CD4-positive, alpha-beta T cell treated with Interleukin-4 for 4 hours (primary cell): ENCODE data around the gene WDR76.
"Not testable (repeated sequence)": the region's sequence is repeated elsewhere in the genome, so short reads cannot be mapped to it uniquely, and the experiment has no call there.

ENCODE experiments used
- DNase-seq: peaks from one replicate; pipeline ENCODE4 v3.0.0-alpha.2; 2020

Gene WDR76

GRCh38 chr15:43826508-43827341, at the start of gene WDR76:
Gene WDR76 (plus strand): TSS chr15:43827002. CDS start chr15:43827033, 31 bp downstream.
- peak; percentile 71 for DNase-seq

- peak; percentile 75 for DNase-seq
Observed at GRCh38 chr15:43777267-43777914, 49.4 kb upstream of the WDR76 start.

GRCh38 chr15:43779016-43779415, 47.8 kb upstream of the WDR76 start:
- no peak for DNase-seq

DNA sequence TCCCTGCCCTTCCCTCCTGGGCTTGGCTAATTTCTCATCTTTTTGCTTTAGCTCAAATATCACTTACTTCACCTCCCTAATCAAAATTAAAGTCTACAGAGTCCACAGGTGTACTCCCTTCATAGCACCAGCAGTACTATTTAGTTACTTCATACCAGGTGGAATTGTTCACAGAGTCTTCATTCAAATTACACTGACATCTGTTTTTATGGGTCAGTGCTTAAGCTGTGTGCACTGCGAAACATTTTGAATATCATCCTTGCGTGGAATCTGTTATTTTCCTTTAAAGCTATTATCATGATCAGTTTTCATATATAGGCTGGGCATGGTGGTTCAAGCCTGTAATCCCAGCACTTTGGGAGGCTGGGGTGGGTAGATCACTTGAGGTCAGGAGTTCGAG, 37.4 kb upstream of the WDR76 start:
- DNase-seq, result no peak

GRCh38 chr15:43791993-43792760, 34.6 kb upstream of the WDR76 start, which contains the start of gene SERF2:
Gene SERF2 (plus strand): TSS chr15:43792320. CDS start chr15:43792377, 57 bp downstream.
- DNase-seq, result peak; percentile 100

GRCh38 chr15:43792761-43793476, 33.9 kb upstream of the WDR76 start:
- peak; percentile 37 for DNase-seq

GRCh38 chr15:43793647-43794046, 33.2 kb upstream of the WDR76 start:
- DNase-seq, result no peak

- DNase-seq, result no peak
Observed at GRCh38 chr15:43794269-43795037, 32.3 kb upstream of the WDR76 start.

- no peak for DNase-seq
Observed at GRCh38 chr15:43795197-43795596, 31.6 kb upstream of the WDR76 start.

- DNase-seq, result no peak
Observed at GRCh38 chr15:43795997-43796396, 30.8 kb upstream of the WDR76 start.

DNA sequence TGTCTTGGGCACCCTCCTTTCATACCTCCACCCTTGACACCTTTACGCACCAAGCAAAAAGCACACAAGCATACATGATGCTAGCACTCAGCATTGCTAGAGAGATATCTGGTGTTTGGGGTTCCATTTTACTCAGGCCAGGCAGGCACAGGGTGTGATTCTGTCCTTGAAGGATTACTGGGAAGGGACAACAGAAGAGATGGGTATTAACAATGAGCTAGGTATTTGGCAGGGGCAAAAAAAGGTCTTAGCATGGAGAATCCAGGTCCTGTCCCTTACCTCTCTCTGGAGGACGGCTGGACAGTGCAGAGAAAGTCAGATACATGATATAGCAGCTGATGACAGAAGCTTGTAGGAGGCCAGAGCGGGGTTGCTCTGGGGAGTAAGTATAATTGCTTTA, 30.2 kb upstream of the WDR76 start:
- no peak for DNase-seq

DNA sequence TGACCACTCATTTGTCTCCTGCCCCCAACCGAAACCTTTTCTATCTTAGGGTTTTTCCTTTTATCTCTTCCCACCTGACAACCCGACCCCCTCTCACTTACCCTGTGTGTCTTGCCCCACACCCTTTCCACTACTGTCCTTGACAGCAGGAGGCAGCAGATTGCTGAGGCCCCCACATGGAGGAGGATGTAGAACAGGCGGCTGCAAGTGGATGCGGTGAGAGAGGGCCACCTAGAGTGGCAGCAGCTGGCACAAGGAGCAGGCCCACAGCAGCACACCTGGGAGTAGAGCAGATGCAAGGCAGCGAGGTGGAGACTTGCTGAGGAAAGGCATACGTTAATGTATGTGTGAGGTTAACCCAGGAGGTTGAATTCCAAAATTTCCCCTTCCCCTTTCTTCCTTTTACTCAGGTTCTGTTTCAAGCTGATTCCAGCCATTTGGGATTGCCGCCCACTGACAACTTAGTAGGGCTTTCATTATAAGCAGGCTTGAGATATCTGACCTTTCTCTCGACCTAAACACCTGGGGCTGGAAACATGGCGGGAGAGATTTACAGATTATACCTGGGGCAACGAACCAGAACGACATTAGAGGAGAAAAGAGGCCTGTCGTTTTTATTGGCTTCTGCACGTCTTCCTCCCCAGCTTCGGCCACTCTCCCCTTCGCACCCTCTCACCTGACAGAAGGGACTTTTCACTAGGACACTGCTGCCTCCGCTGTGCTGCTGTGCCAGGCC, 27.4 kb upstream of the WDR76 start:
- no peak for DNase-seq

DNA sequence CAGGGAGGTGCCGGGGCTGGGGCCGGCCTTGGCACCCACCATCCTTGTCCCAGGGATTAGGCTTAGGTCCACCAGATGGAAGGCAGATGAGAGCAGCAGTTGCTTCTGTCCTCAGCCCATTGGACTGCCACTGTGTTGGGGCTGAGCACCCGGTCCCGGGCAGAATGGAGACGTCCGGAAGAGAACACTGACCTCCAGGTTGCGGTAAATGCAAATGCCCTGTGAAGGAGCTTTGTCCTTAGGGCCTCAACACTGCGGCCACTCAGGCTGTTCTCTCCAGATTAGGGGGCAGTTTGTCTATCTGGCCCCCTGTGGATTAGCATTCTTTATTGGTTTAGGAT, 26.9 kb upstream of the WDR76 start, which contains the start of gene SERINC4:
SERINC4 (minus strand) TSS at position 276 of the 341 bp plus-strand sequence; CDS start at position 42, 234 bp downstream.
- DNase-seq, result no peak

- peak; percentile 89 for DNase-seq
Observed at GRCh38 chr15:43800286-43801141, 26.3 kb upstream of the WDR76 start, which contains the start of gene HYPK. Gene HYPK (plus strand): TSS chr15:43800599. CDS start chr15:43800623, 24 bp downstream.

- DNase-seq, result not testable (repeated sequence)
Observed at GRCh38 chr15:43802676-43803075, 24.1 kb upstream of the WDR76 start.

DNA sequence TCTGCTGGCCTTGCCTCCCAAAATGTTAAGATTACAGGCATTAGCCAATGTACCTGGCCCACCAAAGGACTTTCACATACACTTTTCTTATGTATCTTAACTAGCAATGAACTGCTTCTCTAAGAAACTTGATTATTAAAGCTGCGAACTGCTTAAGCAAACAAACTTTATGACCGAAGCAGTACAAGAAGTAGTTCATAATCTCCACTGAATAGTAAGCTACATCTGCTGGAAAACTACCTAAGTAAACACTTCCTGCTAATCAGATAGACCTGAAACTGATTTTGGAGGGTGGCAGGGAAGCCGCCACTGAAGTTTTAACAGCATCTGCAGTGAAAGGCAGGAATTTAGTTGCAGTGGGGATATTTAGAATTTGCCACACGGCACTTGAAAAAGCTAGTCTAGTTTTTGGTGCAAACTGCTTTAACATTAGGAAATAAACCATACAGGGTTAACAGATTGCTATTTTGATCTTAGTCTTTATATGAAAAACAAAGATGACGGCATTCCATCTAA, 18.3 kb upstream of the WDR76 start:
- no peak for DNase-seq

GRCh38 chr15:43808960-43809678, 17.7 kb upstream of the WDR76 start:
- no peak for DNase-seq

GRCh38 chr15:43815064-43815463, 11.7 kb upstream of the WDR76 start:
- DNase-seq, result not testable (repeated sequence)

- no peak for DNase-seq
Observed at GRCh38 chr15:43821505-43821904, 5.3 kb upstream of the WDR76 start.
